Calu3 (cell line): ENCODE data around the gene RAB10. TPM values are rescaled to one million over a fixed set of nuclear protein-coding genes. Genes with fewer than 3 reads are reported as not detected.

Experiments
- BruUV-seq: library from RNA; stranded (reverse); fragments of 400-500 nt; replicated peaks from 2 replicates; lab custom pipeline; 2021; lab: Mats Ljungman, UMichigan
- CTCF ChIA-PET: fragments of 300-600 bp; sonication (Branson Sonifier 250); formaldehyde crosslinking; loops from one replicate; lab custom pipeline; 2022; ENCODE audit warnings: antibody characterized with exemption; lab: Charles Lee
- DNase-seq: peaks from one replicate; pipeline ENCODE4 v3.0.0; 2022
- H3K27ac Mint-ChIP-seq: one replicate; pipeline ENCODE4 v1.8.0; 2022; ENCODE audit warnings: mixed read lengths; ENCODE audit not compliant: unreplicated experiment
- H3K27me3 Mint-ChIP-seq: one replicate; pipeline ENCODE4 v1.8.0; 2022; ENCODE audit warnings: mixed read lengths; ENCODE audit not compliant: unreplicated experiment
- H3K36me3 Mint-ChIP-seq: one replicate; pipeline ENCODE4 v1.8.0; 2022; ENCODE audit warnings: mild to moderate bottlenecking, moderate library complexity, mixed read lengths; ENCODE audit not compliant: insufficient read depth, unreplicated experiment
- H3K4me1 Mint-ChIP-seq: one replicate; pipeline ENCODE4 v1.8.0; 2022; ENCODE audit warnings: mild to moderate bottlenecking, low read depth, mixed read lengths; ENCODE audit not compliant: unreplicated experiment
- H3K4me3 Mint-ChIP-seq: one replicate; pipeline ENCODE4 v1.8.0; 2022; ENCODE audit warnings: mild to moderate bottlenecking, low read depth, moderate library complexity, mixed read lengths; ENCODE audit not compliant: unreplicated experiment
- H3K9me3 Mint-ChIP-seq: one replicate; pipeline ENCODE4 v1.8.0; 2022; ENCODE audit warnings: low read depth, mixed read lengths; ENCODE audit not compliant: unreplicated experiment
- CTCF ChIP-seq: fragments of 200-600 bp; IDR thresholded peaks from one replicate; pipeline ENCODE4 v1.8.0; 2022; ENCODE audit warnings: antibody characterized with exemption; ENCODE audit not compliant: unreplicated experiment
- intact Hi-C: fragments of 100-400 bp; cut with micrococcal nuclease; formaldehyde crosslinking; loops from one replicate; pipeline ENCODE4 v1.10.0; 2022; ENCODE audit not compliant: unreplicated experiment
- total RNA-seq: library from RNA; stranded (reverse); gene quantifications from 2 replicates; pipeline ENCODE4 v1.2.3, GENCODE V29; 2022

RAB10 gene
- total RNA-seq, 1 experiment from 2014 or later = 149 TPM

DNA sequence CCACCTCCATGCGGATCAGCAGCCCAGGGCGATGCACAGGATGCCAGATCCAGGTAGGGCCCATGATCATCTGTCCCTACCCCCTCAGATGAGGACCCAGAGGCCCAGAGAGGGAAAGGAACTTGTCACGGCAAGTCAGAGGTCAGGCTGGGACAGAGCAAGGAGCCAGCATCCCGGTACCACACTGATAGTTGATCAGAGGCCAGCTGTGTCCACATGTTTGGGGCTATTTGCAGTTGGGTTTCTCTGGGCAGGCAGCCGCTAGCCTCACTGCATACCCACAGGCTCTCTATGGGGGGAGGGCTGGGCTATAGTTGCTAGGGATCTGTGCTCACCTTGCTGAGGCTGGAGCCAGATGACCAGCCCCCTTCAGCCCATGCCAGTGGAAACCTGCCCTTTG, 148.6 kb downstream of the RAB10 start:
- CTCF ChIA-PET = interaction anchor here (0.6 kb wide), 1 partner anchor 327 kb away, joined by 3 read pairs; no protein-coding TSS in a partner anchor
- intact Hi-C loops = no loop called here
- Mint-ChIP-seq H3K27ac (no peak overlapping the region), H3K4me1 (peaks cover 13% of the 10 kb centered on the region), H3K9me3 (no peaks in the 10 kb centered on the region), H3K27me3 (peaks cover 52% of the 10 kb centered on the region), H3K36me3 (peaks cover 5% of the 10 kb centered on the region), H3K4me3 (no peak overlapping the region)
- no TSS peak for BruUV-seq
- DNase-seq = no peak
- no peak for TF ChIP-seq CTCF

DNA sequence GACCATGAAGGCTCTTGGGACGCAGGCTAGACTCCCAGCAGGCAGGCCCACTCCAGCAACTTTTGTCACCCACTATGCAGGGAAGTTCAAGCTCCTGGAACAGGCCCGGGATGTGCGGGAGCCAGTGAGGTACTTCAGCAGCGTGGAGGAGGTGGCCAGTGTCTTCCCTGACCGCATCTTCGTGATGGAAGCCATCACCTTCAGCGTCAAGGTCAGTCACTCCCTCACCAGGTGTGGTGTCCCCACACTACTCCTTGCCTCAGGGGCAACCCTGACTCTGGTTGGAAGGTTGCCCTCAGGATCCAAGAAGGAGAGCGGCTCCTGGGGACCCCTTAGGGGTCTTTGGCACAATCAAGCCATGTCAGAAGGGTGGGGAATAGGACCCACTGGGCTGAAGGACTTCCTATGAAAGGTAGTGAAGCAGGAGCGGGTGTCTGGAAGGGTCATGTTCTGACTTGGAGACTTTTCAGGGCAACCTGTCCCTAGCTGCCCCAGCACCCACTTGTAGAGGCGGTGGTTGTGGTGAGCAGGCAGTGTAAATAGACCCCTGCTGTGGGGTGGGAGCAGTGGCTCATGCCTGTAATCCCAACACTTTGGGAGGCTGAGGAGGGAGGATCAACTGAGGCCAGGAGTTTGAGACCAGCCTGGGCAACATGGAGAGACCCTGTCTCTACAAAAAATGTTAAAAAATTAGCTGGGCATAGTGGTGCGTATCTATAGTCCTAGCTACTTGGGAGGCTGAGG, 149.2 kb downstream of the RAB10 start:
- TF ChIP-seq CTCF = no peak

DNA sequence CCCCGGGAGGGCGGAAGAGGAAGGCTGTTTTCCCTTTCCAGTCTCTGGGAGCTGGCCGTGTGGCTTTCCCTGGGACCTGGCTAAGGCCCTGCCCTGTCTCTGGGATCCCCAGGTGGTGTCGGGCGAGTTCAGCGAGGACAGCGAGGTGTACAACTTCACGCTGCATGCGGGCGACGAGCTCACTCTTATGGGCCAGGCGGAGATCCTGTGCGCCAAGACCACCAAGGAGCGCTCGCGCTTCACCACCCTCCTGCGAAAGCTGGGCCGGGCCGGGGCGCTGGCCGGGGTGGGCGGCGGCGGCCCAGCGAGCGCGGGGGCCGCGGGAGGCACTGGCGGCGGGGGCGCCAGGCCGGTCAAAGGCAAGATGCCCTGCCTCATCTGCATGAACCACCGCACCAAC, 150.2 kb downstream of the RAB10 start:
- CTCF ChIA-PET = interaction anchor here (1.7 kb wide), 1 partner anchor 193 kb away, joined by 5 read pairs; no protein-coding TSS in a partner anchor
- peaks cover 40% of the 10 kb centered on the region for H3K27me3 Mint-ChIP-seq
- no peak for TF ChIP-seq CTCF
- peak overlapping the region; percentile 55 for H3K4me3 Mint-ChIP-seq
- no TSS peak for BruUV-seq
- intact Hi-C loops = no loop called here
- no peaks in the 10 kb centered on the region for H3K9me3 Mint-ChIP-seq
- H3K27ac Mint-ChIP-seq = no peak overlapping the region
- DNase-seq = no peak
- H3K4me1 Mint-ChIP-seq = peaks cover 5% of the 10 kb centered on the region
- H3K36me3 Mint-ChIP-seq = peaks cover 12% of the 10 kb centered on the region

More for the DNA sequence above, 149.2 kb downstream of the RAB10 start:
- intact Hi-C loops = no loop called here
- Mint-ChIP-seq H3K9me3 (no peaks in the 10 kb centered on the region), H3K4me3 (peak overlapping the region; percentile 55), H3K36me3 (peaks cover 7% of the 10 kb centered on the region), H3K27ac (no peak overlapping the region), H3K4me1 (peaks cover 13% of the 10 kb centered on the region), H3K27me3 (peaks cover 51% of the 10 kb centered on the region)
- BruUV-seq = no TSS peak
- CTCF ChIA-PET = no interaction called here
- DNase-seq = no peak

DNA sequence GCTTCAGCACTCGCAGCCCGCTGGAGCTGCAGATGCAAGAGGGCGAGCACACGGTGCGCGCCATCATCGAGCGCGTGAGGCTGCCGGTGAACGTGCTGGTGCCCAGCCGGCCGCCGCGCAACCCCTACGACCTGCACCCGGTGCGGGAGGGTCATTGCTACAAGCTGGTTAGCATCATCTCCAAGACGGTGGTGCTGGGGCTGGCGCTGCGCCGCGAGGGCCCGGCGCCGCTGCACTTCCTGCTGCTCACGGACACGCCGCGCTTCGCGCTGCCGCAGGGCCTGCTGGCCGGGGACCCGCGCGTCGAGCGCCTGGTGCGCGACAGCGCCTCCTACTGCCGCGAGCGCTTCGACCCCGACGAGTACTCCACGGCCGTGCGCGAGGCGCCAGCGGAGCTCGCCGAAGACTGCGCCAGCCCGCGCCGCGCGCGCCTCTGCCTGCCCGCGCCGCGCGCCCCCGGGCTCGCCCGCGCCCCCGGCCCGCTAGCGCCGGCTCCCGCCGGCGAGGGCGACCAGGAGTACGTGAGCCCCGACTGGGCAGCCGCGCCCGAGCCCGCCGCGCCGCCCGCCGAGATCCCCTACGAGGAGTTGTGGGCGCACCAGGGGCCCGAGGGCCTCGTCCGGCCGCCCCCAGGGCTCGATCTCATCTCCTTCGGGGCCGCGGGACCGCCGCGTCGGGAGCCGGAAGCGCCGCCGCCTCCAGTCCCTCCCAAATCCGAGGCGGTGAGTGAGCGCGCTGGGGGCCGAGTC, 150.8 kb downstream of the RAB10 start:
- H3K36me3 Mint-ChIP-seq = peaks cover 12% of the 10 kb centered on the region
- H3K27me3 Mint-ChIP-seq = peaks cover 34% of the 10 kb centered on the region
- no peak overlapping the region for H3K27ac Mint-ChIP-seq
- no TSS peak for BruUV-seq
- H3K4me1 Mint-ChIP-seq = no peaks in the 10 kb centered on the region
- peak; percentile 50 for TF ChIP-seq CTCF
- intact Hi-C loops = no loop called here
- CTCF ChIA-PET = interaction anchor here (0.5 to 1.7 kb wide), 3 partner anchors 193 to 1166 kb away, joined by 3 to 5 read pairs (median 5); no protein-coding TSS in a partner anchor
- DNase-seq = peak; percentile 79
- no peaks in the 10 kb centered on the region for H3K9me3 Mint-ChIP-seq
- peak overlapping the region; percentile 55 for H3K4me3 Mint-ChIP-seq
